Vagina (tissue), 2 donors: ENCODE measurements around the gene CHAF1B.

ENCODE experiments used
- POLR2A ChIP-seq, 2 donors: fragments of 450-650 bp; IDR thresholded peaks; one replicate each; pipeline ENCODE4 v1.6.1; 2017; ENCODE audit warnings: antibody characterized with exemption in 2 of 2, mild to moderate bottlenecking in 2 of 2, moderate library complexity in 2 of 2
- POLR2AphosphoS5 ChIP-seq, 2 donors: sonication (generic); formaldehyde crosslinking; IDR thresholded peaks; one replicate each; pipeline ENCODE4 v1.9.0; 2017; ENCODE audit warnings: antibody characterized with exemption in 2 of 2, mild to moderate bottlenecking in 2 of 2, low read depth in 1 of 2; ENCODE audit not compliant: insufficient read depth in 1 of 2
- TF ChIP-seq, protein P1 (sequence below), 3 experiments: fragments of 450-650 bp in 2 of 3; fragments of 200-600 bp in 1 of 3; sonication (generic) in 1 of 3; IDR thresholded peaks; one replicate each; pipeline ENCODE4 v1.5.1; 2017 to 2019; ENCODE audit warnings: antibody characterized with exemption in 3 of 3, mild to moderate bottlenecking in 2 of 3, moderate library complexity in 2 of 3

DNA sequence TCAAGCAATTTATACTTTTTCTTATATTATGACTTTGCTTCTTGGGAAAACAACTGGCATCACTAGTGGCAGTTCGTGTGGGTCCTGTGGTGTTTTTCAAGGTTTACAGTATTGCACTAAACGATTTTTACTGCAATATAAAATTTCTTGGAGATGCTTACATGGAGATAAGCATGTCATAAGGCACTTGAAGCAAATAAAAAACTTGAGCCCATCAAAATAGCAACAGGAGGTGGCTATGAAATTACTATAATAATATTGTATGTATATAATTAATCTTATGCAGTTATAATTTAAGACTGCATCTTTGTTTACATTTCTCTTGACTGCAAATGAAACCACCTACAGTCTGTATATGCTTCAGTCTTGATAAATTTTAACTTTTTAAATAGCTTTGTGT, 29.3 kb upstream of the CHAF1B start:
- TF ChIP-seq, protein P1, sequence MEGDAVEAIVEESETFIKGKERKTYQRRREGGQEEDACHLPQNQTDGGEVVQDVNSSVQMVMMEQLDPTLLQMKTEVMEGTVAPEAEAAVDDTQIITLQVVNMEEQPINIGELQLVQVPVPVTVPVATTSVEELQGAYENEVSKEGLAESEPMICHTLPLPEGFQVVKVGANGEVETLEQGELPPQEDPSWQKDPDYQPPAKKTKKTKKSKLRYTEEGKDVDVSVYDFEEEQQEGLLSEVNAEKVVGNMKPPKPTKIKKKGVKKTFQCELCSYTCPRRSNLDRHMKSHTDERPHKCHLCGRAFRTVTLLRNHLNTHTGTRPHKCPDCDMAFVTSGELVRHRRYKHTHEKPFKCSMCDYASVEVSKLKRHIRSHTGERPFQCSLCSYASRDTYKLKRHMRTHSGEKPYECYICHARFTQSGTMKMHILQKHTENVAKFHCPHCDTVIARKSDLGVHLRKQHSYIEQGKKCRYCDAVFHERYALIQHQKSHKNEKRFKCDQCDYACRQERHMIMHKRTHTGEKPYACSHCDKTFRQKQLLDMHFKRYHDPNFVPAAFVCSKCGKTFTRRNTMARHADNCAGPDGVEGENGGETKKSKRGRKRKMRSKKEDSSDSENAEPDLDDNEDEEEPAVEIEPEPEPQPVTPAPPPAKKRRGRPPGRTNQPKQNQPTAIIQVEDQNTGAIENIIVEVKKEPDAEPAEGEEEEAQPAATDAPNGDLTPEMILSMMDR (IDR thresholded peaks at IDR 0.05) = no peak
- TF ChIP-seq POLR2A (IDR thresholded peaks at IDR 0.05) = no peak
- no peak for TF ChIP-seq POLR2AphosphoS5 (IDR thresholded peaks at IDR 0.05; ENCODE audit: insufficient read depth in 1 of 2, low read depth in 1 of 2)
